CD14-positive monocyte (primary cell): ENCODE data around the gene LGALS9C. TPM values are rescaled to one million over a fixed set of nuclear protein-coding genes. Genes with fewer than 3 reads are reported as not detected.
"Not testable (repeated sequence)": the region's sequence is repeated elsewhere in the genome, so short reads cannot be mapped to it uniquely, and the experiment has no call there.

Experiments
- DNase-seq, 3 donors: peaks; one replicate each; pipeline ENCODE4 v3.0.0-alpha.2; 2011 to 2022
- H2AFZ ChIP-seq: 2 replicates; pipeline ENCODE4 v1.6.0; 2012; ENCODE audit warnings: mild to moderate bottlenecking, low read depth, low read length, inconsistent platforms; ENCODE audit not compliant: insufficient read depth, poor library complexity, severe bottlenecking
- H3K27ac ChIP-seq, 2 donors: 1 replicate in 1 of 2; 2 replicates in 1 of 2; pipeline ENCODE4 v1.5.1; 2012 to 2013; ENCODE audit warnings: low read length in 2 of 2, control low read depth in 1 of 2, inconsistent platforms in 1 of 2, low read depth in 1 of 2, mild to moderate bottlenecking in 1 of 2
- H3K27me3 ChIP-seq, 2 donors: one replicate each; pipeline versions ENCODE4 v1.6.0 to v1.6.1; 2011 to 2013; ENCODE audit warnings: low read length in 2 of 2; ENCODE audit not compliant: control insufficient read depth in 2 of 2, insufficient read depth in 2 of 2
- H3K36me3 ChIP-seq, 2 donors: replicated peaks in 1 of 2; 1 replicate in 1 of 2; 2 replicates in 1 of 2; pipeline versions ENCODE4 v1.5.1 to v1.6.1; 2012 to 2013; ENCODE audit warnings: low read length in 2 of 2, control low read depth in 1 of 2, inconsistent platforms in 1 of 2, mild to moderate bottlenecking in 1 of 2; ENCODE audit not compliant: insufficient read depth in 2 of 2, control insufficient read depth in 1 of 2
- H3K4me1 ChIP-seq, 2 donors: 1 replicate in 1 of 2; 2 replicates in 1 of 2; pipeline versions ENCODE4 v1.5.1 to v1.6.1; 2012 to 2013; ENCODE audit warnings: low read length in 2 of 2, control low read depth in 1 of 2, inconsistent platforms in 1 of 2, mild to moderate bottlenecking in 1 of 2, moderate library complexity in 1 of 2; ENCODE audit not compliant: insufficient read depth in 2 of 2, control insufficient read depth in 1 of 2
- H3K4me2 ChIP-seq: replicated peaks from 2 replicates; pipeline ENCODE3; 2012; ENCODE audit warnings: low read length, moderate library complexity, mild to moderate bottlenecking; ENCODE audit not compliant: poor library complexity, severe bottlenecking; ENCODE audit errors: extremely low read depth
- H3K4me3 ChIP-seq, 3 experiments: fragments of 200-600 bp in 1 of 3; sonication (generic) in 1 of 3; replicated peaks in 1 of 3; 1 replicate in 2 of 3; 2 replicates in 1 of 3; pipeline ENCODE4 v1.5.1; 2011 to 2013; ENCODE audit warnings: low read length in 3 of 3, mild to moderate bottlenecking in 3 of 3, control low read depth in 2 of 3, low read depth in 2 of 3, inconsistent platforms in 1 of 3, moderate library complexity in 1 of 3
- H3K79me2 ChIP-seq: 2 replicates; pipeline ENCODE4 v1.6.0; 2012; ENCODE audit warnings: mild to moderate bottlenecking, control low read depth, inconsistent platforms, low read length, moderate library complexity; ENCODE audit not compliant: insufficient read depth
- H3K9ac ChIP-seq: 2 replicates; pipeline ENCODE4 v1.6.0; 2017; ENCODE audit warnings: low read length, mild to moderate bottlenecking; ENCODE audit not compliant: insufficient read depth, poor library complexity, severe bottlenecking
- H3K9me3 ChIP-seq, 2 donors: replicated peaks in 1 of 2; 1 replicate in 1 of 2; 2 replicates in 1 of 2; pipeline versions ENCODE4 v1.5.1 to v1.6.1; 2012 to 2013; ENCODE audit warnings: low read length in 2 of 2, control low read depth in 1 of 2; ENCODE audit not compliant: control insufficient read depth in 1 of 2, insufficient read depth in 1 of 2
- H4K20me1 ChIP-seq: 2 replicates; pipeline ENCODE4 v1.6.0; 2012; ENCODE audit warnings: mild to moderate bottlenecking, low read length, control low read depth, moderate library complexity; ENCODE audit not compliant: insufficient read depth
- H3K27ac Mint-ChIP-seq, 7 donors: one replicate each; pipeline ENCODE4 v1.8.0; 2020; ENCODE audit warnings: mild to moderate bottlenecking in 7 of 7, mixed read lengths in 7 of 7, moderate library complexity in 6 of 7, inconsistent platforms in 2 of 7
- H3K27me3 Mint-ChIP-seq, 3 donors: one replicate each; pipeline ENCODE4 v1.8.0; 2021 to 2022; ENCODE audit warnings: low read depth in 3 of 3, mild to moderate bottlenecking in 3 of 3, mixed read lengths in 3 of 3, moderate library complexity in 3 of 3, inconsistent platforms in 1 of 3
- H3K36me3 Mint-ChIP-seq, 2 donors: one replicate each; pipeline ENCODE4 v1.8.0; 2020; ENCODE audit warnings: mixed read lengths in 2 of 2, inconsistent platforms in 1 of 2, mild to moderate bottlenecking in 1 of 2
- H3K4me1 Mint-ChIP-seq: one replicate; pipeline ENCODE4 v1.8.0; 2020; ENCODE audit warnings: mild to moderate bottlenecking, mixed read lengths
- H3K4me3 Mint-ChIP-seq, 2 donors: one replicate each; pipeline ENCODE4 v1.8.0; 2020; ENCODE audit warnings: mild to moderate bottlenecking in 2 of 2, mixed read lengths in 2 of 2, moderate library complexity in 1 of 2
- H3K9me3 Mint-ChIP-seq, 7 donors: one replicate each; pipeline ENCODE4 v1.8.0; 2020 to 2022; ENCODE audit warnings: mixed read lengths in 7 of 7, mild to moderate bottlenecking in 6 of 7, moderate library complexity in 6 of 7, inconsistent platforms in 2 of 7
- WGBS: methylation state at CpG from one replicate; pipeline ENCODE4 v1.1.5; 2013; ENCODE audit warnings: missing lambda C conversion rate; ENCODE audit not compliant: insufficient coverage; 5-methylcytosine and 5-hydroxymethylcytosine counted together
- intact Hi-C, 2 donors: fragments of 100-400 bp; cut with micrococcal nuclease; formaldehyde crosslinking; loops; one replicate each; pipeline versions ENCODE4 v1.15.0 to v1.15.1; 2023
- polyA plus RNA-seq, 3 donors: library from polyadenylated mRNA; depleted of rRNA in 1 of 3; unstranded in 2 of 3; stranded (reverse) in 1 of 3; fragments of 300-500 nt in 2 of 3; fragments of >200 nt in 1 of 3; fragmentation: Illumina TruSeq in 2 of 3; gene quantifications; 1 replicate in 2 of 3; 2 replicates in 1 of 3; pipeline ENCODE4 v1.2.3, GENCODE V29; 2012 to 2021

The LGALS9C gene
- polyA plus RNA-seq, 3 donors: 0.12 to 0.39 TPM; not detected in 1

DNA sequence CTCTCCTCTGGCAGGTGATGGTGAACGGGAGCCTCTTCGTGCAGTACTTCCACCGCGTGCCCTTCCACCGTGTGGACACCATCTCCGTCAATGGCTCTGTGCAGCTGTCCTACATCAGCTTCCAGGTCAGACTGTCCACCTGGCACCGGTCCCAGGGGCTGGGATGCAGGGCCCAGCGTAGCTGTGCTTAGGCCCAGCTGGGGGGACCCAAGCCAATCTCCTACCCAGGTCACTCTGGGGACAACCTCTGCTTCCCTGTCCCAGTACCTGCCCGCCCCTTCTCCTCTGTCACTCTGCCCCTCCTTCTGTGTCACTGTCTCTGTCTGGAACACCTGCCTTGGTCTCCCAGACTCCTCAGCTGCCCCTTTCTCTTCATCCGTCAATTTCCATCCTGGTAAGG is 11.0 kb downstream of the LGALS9C start:
- H3K27me3 Mint-ChIP-seq, H3K27ac ChIP-seq, H3K27me3 ChIP-seq, H3K9ac ChIP-seq, H3K36me3 Mint-ChIP-seq, H3K4me3 Mint-ChIP-seq, H3K36me3 ChIP-seq, H3K4me2 ChIP-seq, H3K4me1 ChIP-seq, H3K9me3 ChIP-seq, DNase-seq, H2AFZ ChIP-seq, intact Hi-C loops, H4K20me1 ChIP-seq, H3K4me3 ChIP-seq, H3K27ac Mint-ChIP-seq, H3K4me1 Mint-ChIP-seq, H3K79me2 ChIP-seq, H3K9me3 Mint-ChIP-seq: not testable (repeated sequence)
- no CpG with 5 or more reads among the region's 10 CpGs for WGBS

DNA sequence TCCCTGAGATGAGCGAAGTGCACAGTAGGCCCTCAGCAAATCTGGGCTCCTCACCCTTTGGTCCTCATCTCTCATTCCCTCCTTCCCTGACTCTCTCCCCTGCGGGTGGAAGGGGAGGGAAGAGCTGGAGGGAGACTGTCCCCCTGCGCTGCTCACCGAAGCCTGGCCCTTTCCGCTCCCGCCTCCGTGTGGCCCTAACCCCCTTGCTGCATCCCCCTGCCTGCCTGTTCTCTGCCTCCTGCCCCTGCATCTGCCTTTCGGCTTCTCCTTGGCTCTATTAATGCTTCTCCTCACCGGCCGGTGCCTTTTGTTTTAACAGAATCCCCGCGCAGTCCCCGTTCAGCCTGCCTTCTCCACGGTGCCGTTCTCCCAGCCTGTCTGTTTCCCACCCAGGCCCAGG is 12.0 kb downstream of the LGALS9C start:
- not testable (repeated sequence) for H3K27me3 Mint-ChIP-seq

DNA sequence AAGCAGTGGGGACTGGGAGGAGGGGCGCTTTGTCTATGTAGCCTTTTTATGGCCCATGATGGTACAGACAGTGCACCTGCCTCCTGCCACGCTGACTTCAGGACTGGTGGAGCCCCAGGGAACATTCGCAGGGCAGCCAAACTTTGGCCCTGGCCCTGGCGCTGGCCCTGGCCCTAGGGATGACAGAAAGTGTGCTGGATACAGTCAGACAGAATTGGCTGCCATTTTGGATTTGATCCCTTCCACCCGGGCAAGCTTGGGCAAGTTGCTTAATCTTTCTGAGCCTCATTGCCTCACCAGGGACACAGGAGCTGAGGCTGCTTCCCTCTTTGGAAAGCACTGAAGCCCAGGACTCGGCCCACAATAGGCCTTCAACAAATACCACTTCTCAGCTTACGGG is 13.4 kb downstream of the LGALS9C start:
- H3K27ac Mint-ChIP-seq, H3K4me3 ChIP-seq, H3K4me1 ChIP-seq, DNase-seq, H3K36me3 Mint-ChIP-seq, H3K36me3 ChIP-seq, H3K4me3 Mint-ChIP-seq, H3K9ac ChIP-seq, H3K9me3 ChIP-seq, H3K27me3 ChIP-seq, H3K27ac ChIP-seq, H4K20me1 ChIP-seq, H3K4me2 ChIP-seq, intact Hi-C loops, H3K27me3 Mint-ChIP-seq, H3K4me1 Mint-ChIP-seq, H2AFZ ChIP-seq, H3K79me2 ChIP-seq, H3K9me3 Mint-ChIP-seq: not testable (repeated sequence)
- WGBS: no CpG with 5 or more reads among the region's 7 CpGs

More for the DNA sequence above, 12.0 kb downstream of the LGALS9C start:
- H3K36me3 Mint-ChIP-seq, H3K27ac ChIP-seq, H3K4me1 Mint-ChIP-seq, H4K20me1 ChIP-seq, H3K4me3 Mint-ChIP-seq, H3K9ac ChIP-seq, DNase-seq, H3K9me3 ChIP-seq, H3K4me2 ChIP-seq, H3K27me3 ChIP-seq, intact Hi-C loops, H3K36me3 ChIP-seq, H3K4me1 ChIP-seq, H3K27ac Mint-ChIP-seq, H3K9me3 Mint-ChIP-seq, H3K4me3 ChIP-seq, H2AFZ ChIP-seq, H3K79me2 ChIP-seq: not testable (repeated sequence)
- no CpG with 5 or more reads among the region's 15 CpGs for WGBS

DNA sequence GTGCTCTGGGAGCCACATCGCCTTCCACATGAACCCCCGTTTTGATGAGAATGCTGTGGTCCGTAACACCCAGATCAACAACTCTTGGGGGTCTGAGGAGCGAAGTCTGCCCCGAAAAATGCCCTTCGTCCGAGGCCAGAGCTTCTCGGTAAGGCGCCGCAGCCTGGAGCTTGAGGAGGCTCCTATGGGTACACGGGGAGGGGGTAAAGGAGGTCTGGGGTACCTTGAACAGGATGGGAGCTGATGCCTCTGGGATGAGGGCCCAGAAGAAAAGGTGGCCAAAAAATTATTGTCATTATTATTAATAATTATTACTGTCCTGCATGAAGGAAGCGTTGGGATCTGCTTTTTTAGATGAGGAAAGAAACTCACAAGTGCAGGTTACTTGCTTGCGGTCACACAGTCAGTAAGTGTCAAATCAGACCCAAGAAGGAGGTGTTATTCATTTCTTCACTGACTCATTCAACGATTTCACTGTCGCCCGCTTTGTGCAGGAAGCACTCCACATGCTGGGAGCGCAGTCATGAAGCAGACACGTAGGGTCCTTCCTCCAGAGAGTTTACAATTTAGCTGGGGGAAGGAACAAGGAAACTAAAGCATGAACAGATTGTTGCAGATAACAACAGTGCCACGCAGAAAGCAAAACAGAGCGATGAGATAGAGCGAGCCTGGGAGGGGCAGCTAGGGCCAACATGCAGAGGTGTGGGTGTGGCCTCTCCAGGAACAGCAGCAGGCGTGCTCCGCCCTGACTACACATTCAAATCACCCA is 16.3 kb downstream of the LGALS9C start:
- H3K36me3 Mint-ChIP-seq, H3K27me3 Mint-ChIP-seq, H3K4me2 ChIP-seq, H4K20me1 ChIP-seq, H3K27ac ChIP-seq, H3K27ac Mint-ChIP-seq, H3K27me3 ChIP-seq, H3K4me1 Mint-ChIP-seq, H3K9me3 ChIP-seq, H2AFZ ChIP-seq, intact Hi-C loops, H3K79me2 ChIP-seq, H3K36me3 ChIP-seq, H3K4me1 ChIP-seq, H3K4me3 Mint-ChIP-seq, H3K4me3 ChIP-seq, H3K9ac ChIP-seq, H3K9me3 Mint-ChIP-seq: not testable (repeated sequence)
- no CpG with 5 or more reads among the region's 23 CpGs for WGBS
- DNase-seq: peak in 2 of 3 donors; percentile 7 to 19
